ENCODE measurements around the gene MCF2.

Gene MCF2, protein sequence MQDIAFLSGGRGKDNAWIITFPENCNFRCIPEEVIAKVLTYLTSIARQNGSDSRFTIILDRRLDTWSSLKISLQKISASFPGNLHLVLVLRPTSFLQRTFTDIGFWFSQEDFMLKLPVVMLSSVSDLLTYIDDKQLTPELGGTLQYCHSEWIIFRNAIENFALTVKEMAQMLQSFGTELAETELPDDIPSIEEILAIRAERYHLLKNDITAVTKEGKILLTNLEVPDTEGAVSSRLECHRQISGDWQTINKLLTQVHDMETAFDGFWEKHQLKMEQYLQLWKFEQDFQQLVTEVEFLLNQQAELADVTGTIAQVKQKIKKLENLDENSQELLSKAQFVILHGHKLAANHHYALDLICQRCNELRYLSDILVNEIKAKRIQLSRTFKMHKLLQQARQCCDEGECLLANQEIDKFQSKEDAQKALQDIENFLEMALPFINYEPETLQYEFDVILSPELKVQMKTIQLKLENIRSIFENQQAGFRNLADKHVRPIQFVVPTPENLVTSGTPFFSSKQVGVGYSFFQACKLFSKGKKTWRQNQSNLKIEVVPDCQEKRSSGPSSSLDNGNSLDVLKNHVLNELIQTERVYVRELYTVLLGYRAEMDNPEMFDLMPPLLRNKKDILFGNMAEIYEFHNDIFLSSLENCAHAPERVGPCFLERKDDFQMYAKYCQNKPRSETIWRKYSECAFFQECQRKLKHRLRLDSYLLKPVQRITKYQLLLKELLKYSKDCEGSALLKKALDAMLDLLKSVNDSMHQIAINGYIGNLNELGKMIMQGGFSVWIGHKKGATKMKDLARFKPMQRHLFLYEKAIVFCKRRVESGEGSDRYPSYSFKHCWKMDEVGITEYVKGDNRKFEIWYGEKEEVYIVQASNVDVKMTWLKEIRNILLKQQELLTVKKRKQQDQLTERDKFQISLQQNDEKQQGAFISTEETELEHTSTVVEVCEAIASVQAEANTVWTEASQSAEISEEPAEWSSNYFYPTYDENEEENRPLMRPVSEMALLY

DNA sequence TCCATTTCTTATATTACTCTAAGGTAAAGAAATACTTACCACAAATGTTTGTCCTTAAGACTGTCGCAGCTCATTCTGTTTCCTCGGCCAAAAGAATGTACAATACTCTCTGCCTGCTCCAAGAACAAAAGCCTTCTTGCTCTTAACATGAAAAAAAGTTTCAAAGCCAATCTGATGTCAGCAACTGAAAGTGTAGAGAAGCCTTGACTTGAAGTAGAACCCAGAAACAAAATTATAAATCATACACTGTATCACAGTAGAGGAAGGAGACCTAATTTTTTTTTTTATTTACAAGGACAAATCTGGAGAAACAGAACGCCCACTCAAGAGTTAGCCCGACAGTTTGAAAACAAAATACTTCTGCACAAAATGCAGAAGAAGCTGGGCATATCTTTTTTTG lies at the start of gene MCF2:
TSS of gene MCF2 (minus strand) at position 101 of the 400 bp plus-strand sequence. CDS start 56,423 bp downstream, outside the sequence.
- Histone ChIP-seq H3K27me3 (ENCODE audit: control insufficient read depth, insufficient read depth, low read length) (no peaks in the 10 kb centered on the region), H3K27ac (ENCODE audit: low read depth, low read length) (no peak within 1 kb of the TSS), H3K36me3 (ENCODE audit: control insufficient read depth, insufficient read depth, low read length) (no peaks in the 10 kb centered on the region), H3K4me1 (ENCODE audit: control insufficient read depth, insufficient read depth, low read length) (no peaks in the 10 kb centered on the region), H3K4me3 (ENCODE audit: low read length) (no peak within 1 kb of the TSS), H3K9ac (ENCODE audit: low read length) (no peak within 1 kb of the TSS)

DNA sequence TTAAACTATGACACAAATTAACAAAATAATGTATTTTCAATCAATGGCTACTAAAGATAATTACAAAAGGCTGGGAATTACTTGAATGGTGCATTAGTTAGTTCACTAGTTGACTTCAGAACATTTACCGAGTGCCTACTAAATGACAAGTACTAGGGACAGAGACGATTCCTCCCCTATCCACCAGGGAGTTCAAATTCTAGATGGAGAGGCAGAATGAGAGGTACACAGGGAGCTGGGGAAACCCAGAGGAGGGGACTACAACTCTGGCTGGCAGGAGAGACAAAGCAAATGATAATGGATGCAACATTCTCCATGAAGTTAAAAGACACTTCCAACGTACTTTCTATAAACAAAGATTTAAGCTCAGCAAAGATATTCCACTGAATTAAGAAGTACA lies 43.1 kb upstream of the MCF2 start:
- Histone ChIP-seq H3K9ac (ENCODE audit: low read length) (no peak overlapping the region), H3K27me3 (ENCODE audit: control insufficient read depth, insufficient read depth, low read length) (no peaks in the 10 kb centered on the region), H3K4me1 (ENCODE audit: control insufficient read depth, insufficient read depth, low read length) (no peaks in the 10 kb centered on the region), H3K36me3 (ENCODE audit: control insufficient read depth, insufficient read depth, low read length) (no peaks in the 10 kb centered on the region), H3K4me3 (ENCODE audit: low read length) (no peak overlapping the region), H3K27ac (ENCODE audit: low read depth, low read length) (no peak overlapping the region)

DNA sequence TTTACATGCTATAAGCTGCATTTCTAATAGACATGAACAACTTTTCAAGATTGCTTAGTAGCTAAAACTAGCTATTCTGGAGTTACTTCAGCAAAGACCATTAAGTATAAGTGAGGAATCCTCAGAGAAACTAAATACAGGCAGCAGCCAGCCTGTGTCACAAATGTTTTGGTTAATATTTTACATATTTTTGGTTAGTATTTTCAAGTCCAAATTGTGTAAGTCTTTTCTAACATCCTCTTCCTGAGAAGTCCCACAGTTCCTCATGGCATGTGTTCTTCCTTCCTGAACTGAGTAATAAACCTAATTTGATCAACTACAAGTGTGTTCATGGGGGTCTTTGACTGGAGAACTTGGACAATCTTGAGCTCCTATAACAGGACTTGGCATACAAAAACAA lies 42.4 kb upstream of the MCF2 start:
- Histone ChIP-seq H3K4me3 (ENCODE audit: low read length) (no peak overlapping the region), H3K4me1 (ENCODE audit: control insufficient read depth, insufficient read depth, low read length) (no peaks in the 10 kb centered on the region), H3K27ac (ENCODE audit: low read depth, low read length) (no peak overlapping the region), H3K36me3 (ENCODE audit: control insufficient read depth, insufficient read depth, low read length) (no peaks in the 10 kb centered on the region), H3K27me3 (ENCODE audit: control insufficient read depth, insufficient read depth, low read length) (no peaks in the 10 kb centered on the region), H3K9ac (ENCODE audit: low read length) (no peak overlapping the region)

DNA sequence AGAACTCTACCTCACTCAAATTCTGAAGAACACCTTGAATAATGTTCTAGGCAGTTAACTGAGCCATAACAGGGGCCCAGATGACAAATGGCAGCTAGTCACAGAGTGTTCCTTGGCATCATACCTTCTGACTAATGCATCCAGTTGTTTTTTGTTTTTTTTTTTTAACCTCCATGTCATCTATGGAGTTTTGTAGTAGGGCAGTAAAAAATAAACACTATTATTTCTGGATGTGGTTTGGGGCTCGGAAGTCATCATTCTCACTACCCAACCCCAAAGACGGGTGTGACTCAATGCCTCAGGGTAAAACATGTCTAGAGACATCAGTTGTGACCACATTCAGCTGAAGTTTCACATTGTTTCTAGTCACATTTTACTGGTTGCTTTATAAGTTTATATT lies 31.2 kb upstream of the MCF2 start:
- H3K4me1 ChIP-seq (ENCODE audit: control insufficient read depth, insufficient read depth, low read length) = no peaks in the 10 kb centered on the region
- no peaks in the 10 kb centered on the region for H3K36me3 ChIP-seq (ENCODE audit: control insufficient read depth, insufficient read depth, low read length)
- H3K27ac ChIP-seq (ENCODE audit: low read depth, low read length) = no peak overlapping the region
- H3K9ac ChIP-seq (ENCODE audit: low read length) = no peak overlapping the region
- H3K27me3 ChIP-seq (ENCODE audit: control insufficient read depth, insufficient read depth, low read length) = no peaks in the 10 kb centered on the region
- no peak overlapping the region for H3K4me3 ChIP-seq (ENCODE audit: low read length)

DNA sequence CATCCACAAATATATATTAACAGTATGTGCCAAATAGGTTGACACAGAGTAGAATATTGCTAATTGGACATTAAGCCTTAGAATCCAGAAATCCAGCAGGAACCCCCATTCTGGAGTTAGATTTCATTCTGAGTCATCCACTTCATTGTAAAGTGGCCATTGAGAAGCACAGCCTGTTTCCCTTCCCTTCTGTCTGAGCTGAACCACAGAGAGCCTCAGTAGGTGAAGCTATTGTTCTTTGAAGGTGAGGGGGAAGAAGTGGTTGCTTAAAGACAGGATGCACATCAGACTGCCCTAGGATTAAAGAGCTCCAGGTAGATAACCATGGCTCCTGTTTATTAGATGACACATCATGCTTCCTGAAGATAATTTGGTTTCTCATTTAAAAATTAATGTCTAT lies 30.6 kb upstream of the MCF2 start:
- Histone ChIP-seq H3K9ac (ENCODE audit: low read length) (no peak overlapping the region), H3K36me3 (ENCODE audit: control insufficient read depth, insufficient read depth, low read length) (no peaks in the 10 kb centered on the region), H3K4me1 (ENCODE audit: control insufficient read depth, insufficient read depth, low read length) (no peaks in the 10 kb centered on the region), H3K27ac (ENCODE audit: low read depth, low read length) (no peak overlapping the region), H3K27me3 (ENCODE audit: control insufficient read depth, insufficient read depth, low read length) (no peaks in the 10 kb centered on the region), H3K4me3 (ENCODE audit: low read length) (no peak overlapping the region)

DNA sequence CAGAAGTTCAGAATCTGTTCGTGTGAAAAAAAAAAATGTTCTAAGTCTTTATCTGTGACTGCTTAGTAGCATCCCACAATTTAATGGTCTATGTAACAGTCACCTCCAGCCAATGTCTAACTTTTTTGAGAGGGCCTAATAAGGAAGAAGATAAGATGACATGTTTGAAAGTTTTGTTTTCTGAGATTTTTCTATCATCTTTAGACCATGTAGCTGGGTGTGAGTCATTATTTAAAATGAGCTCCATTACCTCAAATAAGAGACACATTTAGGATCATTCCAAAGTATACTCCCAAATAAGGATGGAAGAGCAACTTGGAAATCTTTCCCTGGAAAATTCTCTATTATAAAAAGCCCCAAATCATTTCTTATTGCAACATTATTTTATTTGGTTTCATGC lies 28.2 kb upstream of the MCF2 start:
- H3K4me3 ChIP-seq (ENCODE audit: low read length) = no peak overlapping the region
- no peaks in the 10 kb centered on the region for H3K27me3 ChIP-seq (ENCODE audit: control insufficient read depth, insufficient read depth, low read length)
- no peaks in the 10 kb centered on the region for H3K4me1 ChIP-seq (ENCODE audit: control insufficient read depth, insufficient read depth, low read length)

DNA sequence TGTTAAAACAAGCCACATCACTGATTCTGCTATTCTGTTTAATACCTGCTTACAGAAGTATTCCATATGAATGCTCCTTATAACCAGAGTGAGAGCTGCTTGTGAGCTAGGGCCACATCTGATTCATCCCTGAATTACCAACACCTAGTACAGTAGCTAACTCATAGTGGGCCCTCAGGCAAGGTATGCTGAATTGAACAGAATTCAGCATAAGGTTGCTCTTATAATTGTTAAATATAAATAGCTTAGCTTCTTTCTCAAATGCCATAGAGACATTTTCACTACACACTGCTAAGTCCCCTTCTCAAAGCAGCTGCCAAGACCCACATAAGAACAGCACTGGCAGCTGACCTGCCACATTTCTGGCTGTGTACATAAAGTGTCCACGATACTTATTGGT lies 27.0 kb upstream of the MCF2 start:
- H3K4me1 ChIP-seq (ENCODE audit: control insufficient read depth, insufficient read depth, low read length) = no peaks in the 10 kb centered on the region
- H3K36me3 ChIP-seq (ENCODE audit: control insufficient read depth, insufficient read depth, low read length) = no peaks in the 10 kb centered on the region

More for the DNA sequence above, 28.2 kb upstream of the MCF2 start:
- Histone ChIP-seq H3K27ac (ENCODE audit: low read depth, low read length) (no peak overlapping the region), H3K36me3 (ENCODE audit: control insufficient read depth, insufficient read depth, low read length) (no peaks in the 10 kb centered on the region), H3K9ac (ENCODE audit: low read length) (no peak overlapping the region)

DNA sequence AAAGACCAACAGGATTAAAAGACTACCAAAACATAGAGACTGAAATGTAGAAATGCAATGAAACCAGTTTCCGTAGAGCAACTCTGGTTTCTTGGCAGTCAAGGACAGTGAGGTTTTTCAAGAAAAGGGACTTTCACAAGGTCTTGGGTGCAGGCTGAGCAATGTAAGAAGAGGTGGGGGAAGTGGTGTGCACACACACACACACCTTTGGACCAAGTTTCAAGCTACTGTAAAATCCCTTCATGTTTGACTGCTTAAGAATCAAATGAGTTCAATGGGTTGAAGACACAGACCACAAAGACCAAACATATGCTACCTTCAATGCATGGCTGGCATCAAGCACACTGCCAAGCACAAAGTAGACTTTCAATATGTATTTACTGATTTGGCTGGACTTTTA lies 17.8 kb upstream of the MCF2 start:
- Histone ChIP-seq H3K4me1 (ENCODE audit: control insufficient read depth, insufficient read depth, low read length) (no peaks in the 10 kb centered on the region), H3K4me3 (ENCODE audit: low read length) (no peak overlapping the region), H3K9ac (ENCODE audit: low read length) (no peak overlapping the region), H3K27me3 (ENCODE audit: control insufficient read depth, insufficient read depth, low read length) (no peaks in the 10 kb centered on the region), H3K36me3 (ENCODE audit: control insufficient read depth, insufficient read depth, low read length) (no peaks in the 10 kb centered on the region), H3K27ac (ENCODE audit: low read depth, low read length) (no peak overlapping the region)

More for the DNA sequence above, 27.0 kb upstream of the MCF2 start:
- no peak overlapping the region for H3K9ac ChIP-seq (ENCODE audit: low read length)
- H3K27me3 ChIP-seq (ENCODE audit: control insufficient read depth, insufficient read depth, low read length) = no peaks in the 10 kb centered on the region
- H3K4me3 ChIP-seq (ENCODE audit: low read length) = no peak overlapping the region
- H3K27ac ChIP-seq (ENCODE audit: low read depth, low read length) = no peak overlapping the region

DNA sequence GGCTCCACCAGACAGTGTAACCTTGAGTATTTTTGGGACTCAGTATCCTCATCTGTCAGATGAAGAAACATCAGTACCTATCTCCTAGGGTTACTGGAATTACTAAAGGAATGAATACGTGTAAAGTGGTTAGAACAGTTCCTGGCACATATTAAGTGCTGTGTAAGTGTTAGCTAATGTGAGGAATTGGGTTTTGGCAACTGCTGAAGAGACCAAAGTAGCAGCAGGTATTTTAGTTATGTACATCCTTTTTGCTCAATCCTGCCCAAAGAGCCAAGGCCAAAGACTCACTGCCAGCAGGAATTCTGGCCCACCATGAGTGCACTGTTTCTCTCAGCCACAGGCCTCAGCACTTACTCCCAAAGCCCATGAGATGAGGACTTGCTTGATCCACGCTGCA lies 16.7 kb upstream of the MCF2 start:
- Histone ChIP-seq H3K36me3 (ENCODE audit: control insufficient read depth, insufficient read depth, low read length) (no peaks in the 10 kb centered on the region), H3K27me3 (ENCODE audit: control insufficient read depth, insufficient read depth, low read length) (no peaks in the 10 kb centered on the region), H3K4me3 (ENCODE audit: low read length) (no peak overlapping the region), H3K4me1 (ENCODE audit: control insufficient read depth, insufficient read depth, low read length) (no peaks in the 10 kb centered on the region), H3K27ac (ENCODE audit: low read depth, low read length) (no peak overlapping the region), H3K9ac (ENCODE audit: low read length) (no peak overlapping the region)

DNA sequence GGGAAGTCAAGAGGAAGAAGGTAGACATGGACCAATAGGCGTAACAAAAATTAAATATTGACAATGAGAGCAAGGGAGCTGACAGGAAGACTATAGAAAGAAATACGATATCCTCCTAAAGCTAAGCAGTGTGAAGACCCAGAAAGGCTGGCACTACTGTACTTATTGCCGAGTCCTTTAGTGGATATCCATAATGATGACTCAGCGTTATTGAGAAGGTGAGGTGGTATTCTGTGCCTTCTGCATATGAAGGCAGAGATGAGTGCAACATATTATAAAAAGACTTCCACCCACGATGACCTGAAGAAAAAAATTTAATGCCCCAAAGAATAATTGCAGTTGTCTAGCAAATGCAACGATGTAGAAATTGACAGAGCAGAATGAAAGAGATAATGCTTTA lies 13.0 kb upstream of the MCF2 start:
- Histone ChIP-seq H3K4me1 (ENCODE audit: control insufficient read depth, insufficient read depth, low read length) (no peaks in the 10 kb centered on the region), H3K27ac (ENCODE audit: low read depth, low read length) (no peak overlapping the region), H3K27me3 (ENCODE audit: control insufficient read depth, insufficient read depth, low read length) (no peaks in the 10 kb centered on the region), H3K9ac (ENCODE audit: low read length) (no peak overlapping the region), H3K36me3 (ENCODE audit: control insufficient read depth, insufficient read depth, low read length) (no peaks in the 10 kb centered on the region), H3K4me3 (ENCODE audit: low read length) (no peak overlapping the region)

DNA sequence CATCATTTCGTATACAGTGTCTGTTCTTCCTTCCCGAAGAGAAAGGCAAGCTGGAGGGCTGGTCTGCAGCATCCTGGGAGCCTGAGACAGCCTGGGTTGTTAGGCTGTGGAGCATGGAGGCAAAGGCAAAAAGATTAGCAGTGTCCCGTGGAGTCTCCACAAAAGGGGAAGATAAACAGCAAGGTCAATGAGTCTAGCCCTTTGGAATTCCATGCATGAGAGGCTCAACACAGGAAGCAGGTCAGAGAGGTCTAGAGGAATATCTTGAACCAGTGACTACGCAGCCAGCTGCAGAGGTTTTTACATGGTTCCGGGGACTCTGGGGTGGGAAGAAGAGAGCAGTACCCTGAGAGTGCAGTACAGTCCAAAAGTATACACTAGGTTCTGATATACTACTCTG lies 12.2 kb upstream of the MCF2 start:
- Histone ChIP-seq H3K4me1 (ENCODE audit: control insufficient read depth, insufficient read depth, low read length) (no peaks in the 10 kb centered on the region), H3K4me3 (ENCODE audit: low read length) (no peak overlapping the region), H3K36me3 (ENCODE audit: control insufficient read depth, insufficient read depth, low read length) (no peaks in the 10 kb centered on the region), H3K9ac (ENCODE audit: low read length) (no peak overlapping the region), H3K27me3 (ENCODE audit: control insufficient read depth, insufficient read depth, low read length) (no peaks in the 10 kb centered on the region), H3K27ac (ENCODE audit: low read depth, low read length) (no peak overlapping the region)

DNA sequence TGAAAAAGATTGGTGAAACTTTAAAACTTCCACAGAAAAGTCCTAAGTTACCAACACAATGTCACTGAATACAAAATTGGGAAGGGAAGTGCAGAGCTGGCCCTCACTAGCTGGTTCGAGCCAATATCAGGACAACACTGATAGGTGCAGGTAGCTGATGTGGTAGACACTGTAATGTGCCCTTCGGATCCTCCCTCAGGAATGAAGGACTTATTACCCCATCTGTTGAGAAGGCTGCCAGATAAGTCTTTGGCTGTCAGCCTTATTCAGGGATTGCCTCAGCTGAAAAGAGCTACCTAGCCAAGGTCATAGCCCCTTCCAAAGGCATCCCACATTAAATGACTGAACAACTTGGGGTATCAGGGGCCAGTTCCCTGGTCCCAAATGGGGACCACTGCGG lies 5.3 kb downstream of the MCF2 start:
- Histone ChIP-seq H3K4me1 (ENCODE audit: control insufficient read depth, insufficient read depth, low read length) (no peaks in the 10 kb centered on the region), H3K9ac (ENCODE audit: low read length) (no peak overlapping the region), H3K36me3 (ENCODE audit: control insufficient read depth, insufficient read depth, low read length) (no peaks in the 10 kb centered on the region), H3K27me3 (ENCODE audit: control insufficient read depth, insufficient read depth, low read length) (no peaks in the 10 kb centered on the region), H3K27ac (ENCODE audit: low read depth, low read length) (no peak overlapping the region), H3K4me3 (ENCODE audit: low read length) (no peak overlapping the region)

Measured in rectal smooth muscle tissue (tissue), 1 donor.